PFSK-1 (cell line): ENCODE results near the gene TSPAN6.

Source experiments
- REST ChIP-seq, 2 experiments: IDR thresholded peaks; 2 replicates each; pipeline versions ENCODE4 v1.6.1 to v1.8.0; 2011 to 2012; ENCODE audit warnings: low read depth in 2 of 2, low read length in 2 of 2, control low read depth in 1 of 2, inconsistent platforms in 1 of 2, mild to moderate bottlenecking in 1 of 2, moderate library complexity in 1 of 2; ENCODE audit not compliant: insufficient read depth in 1 of 2
- SIN3A ChIP-seq: IDR thresholded peaks from 2 replicates; pipeline ENCODE4 v1.6.1; 2012; ENCODE audit warnings: mild to moderate bottlenecking, low read length, moderate library complexity, borderline replicate concordance; ENCODE audit not compliant: insufficient read depth
- TAF1 ChIP-seq: IDR thresholded peaks from 2 replicates; pipeline ENCODE4 v1.6.1; 2012; ENCODE audit warnings: low read length, control low read depth, borderline replicate concordance; ENCODE audit not compliant: insufficient read depth

GRCh38 chrX:100673397-100673953, 36.9 kb upstream of the TSPAN6 start:
- no peak for TF ChIP-seq REST (IDR thresholded peaks at IDR 0.05; ENCODE audit: insufficient read depth in 1 of 2, low read depth in 2 of 2, low read length in 2 of 2)
- TF ChIP-seq TAF1, result no peak
- no peak for TF ChIP-seq SIN3A
